HUES48 (cell line): Measurements from ENCODE around the gene TNFSF4.

Experiments
- H3K27ac ChIP-seq: one replicate; pipeline ENCODE4 v1.7.0; 2013; ENCODE audit warnings: low read depth, low read length, inconsistent platforms
- H3K27me3 ChIP-seq: 2 replicates; pipeline ENCODE4 v1.6.1; 2013; ENCODE audit warnings: mild to moderate bottlenecking, low read length; ENCODE audit not compliant: control insufficient read depth, insufficient read depth
- H3K36me3 ChIP-seq: 2 replicates; pipeline ENCODE4 v1.6.1; 2013; ENCODE audit warnings: low read length; ENCODE audit not compliant: control insufficient read depth, insufficient read depth
- H3K4me1 ChIP-seq: 2 replicates; pipeline ENCODE4 v1.6.1; 2013; ENCODE audit warnings: mild to moderate bottlenecking, low read length; ENCODE audit not compliant: control insufficient read depth, insufficient read depth
- H3K4me3 ChIP-seq: 2 replicates; pipeline ENCODE4 v1.5.1; 2013; ENCODE audit warnings: mild to moderate bottlenecking, low read depth, low read length
- H3K9ac ChIP-seq: 2 replicates; pipeline ENCODE4 v1.6.1; 2013; ENCODE audit warnings: mild to moderate bottlenecking, low read depth, low read length, moderate library complexity
- H3K9me3 ChIP-seq: 2 replicates; pipeline ENCODE4 v1.6.1; 2013; ENCODE audit warnings: low read length; ENCODE audit not compliant: control insufficient read depth, insufficient read depth

TNFSF4 gene, protein sequence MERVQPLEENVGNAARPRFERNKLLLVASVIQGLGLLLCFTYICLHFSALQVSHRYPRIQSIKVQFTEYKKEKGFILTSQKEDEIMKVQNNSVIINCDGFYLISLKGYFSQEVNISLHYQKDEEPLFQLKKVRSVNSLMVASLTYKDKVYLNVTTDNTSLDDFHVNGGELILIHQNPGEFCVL

DNA sequence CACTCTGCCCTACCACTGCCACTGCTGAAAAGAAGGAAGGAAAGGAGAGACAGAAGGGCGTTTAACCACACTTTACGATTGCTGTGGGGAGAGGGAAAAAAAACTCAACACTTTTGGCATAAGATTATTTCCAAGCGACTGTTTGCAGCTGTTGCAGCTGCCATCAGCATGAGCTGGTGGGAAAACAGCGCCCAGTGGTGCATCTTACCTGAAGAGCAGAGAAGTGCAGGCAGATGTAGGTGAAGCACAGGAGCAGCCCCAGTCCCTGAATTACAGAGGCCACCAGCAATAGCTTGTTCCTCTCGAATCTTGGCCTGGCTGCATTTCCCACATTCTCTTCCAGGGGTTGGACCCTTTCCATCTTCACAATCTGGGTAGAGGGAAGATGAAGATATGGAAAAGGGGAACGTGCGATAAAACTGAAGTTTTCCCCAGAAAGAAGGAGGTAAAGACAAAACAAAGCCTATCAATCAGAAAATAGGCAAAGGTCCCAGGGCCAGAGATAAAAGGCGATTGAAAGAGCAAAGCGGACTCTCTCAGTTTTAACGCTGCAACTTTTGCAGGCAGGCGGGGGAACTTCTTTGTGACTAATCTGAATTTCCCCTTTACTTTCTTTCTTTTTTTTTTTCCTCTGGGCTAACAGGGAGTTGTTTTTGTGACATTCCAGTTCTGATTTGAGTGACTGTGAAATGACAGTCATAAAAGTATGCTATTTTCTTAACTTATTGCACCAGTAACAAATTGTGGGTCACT is at the start of gene TNFSF4:
Gene TNFSF4 (minus strand): TSS at position 516 of the 753 bp plus-strand sequence. CDS start 155 bp downstream, at position 361.
- H3K27me3 ChIP-seq = peaks cover 55% of the 10 kb centered on the region
- no peak within 1 kb of the TSS for H3K27ac ChIP-seq
- no peak within 1 kb of the TSS for H3K9ac ChIP-seq
- no peak within 1 kb of the TSS for H3K4me3 ChIP-seq
- H3K9me3 ChIP-seq = no peaks in the 10 kb centered on the region
- H3K4me1 ChIP-seq = peaks cover 22% of the 10 kb centered on the region
- no peaks in the 10 kb centered on the region for H3K36me3 ChIP-seq

DNA sequence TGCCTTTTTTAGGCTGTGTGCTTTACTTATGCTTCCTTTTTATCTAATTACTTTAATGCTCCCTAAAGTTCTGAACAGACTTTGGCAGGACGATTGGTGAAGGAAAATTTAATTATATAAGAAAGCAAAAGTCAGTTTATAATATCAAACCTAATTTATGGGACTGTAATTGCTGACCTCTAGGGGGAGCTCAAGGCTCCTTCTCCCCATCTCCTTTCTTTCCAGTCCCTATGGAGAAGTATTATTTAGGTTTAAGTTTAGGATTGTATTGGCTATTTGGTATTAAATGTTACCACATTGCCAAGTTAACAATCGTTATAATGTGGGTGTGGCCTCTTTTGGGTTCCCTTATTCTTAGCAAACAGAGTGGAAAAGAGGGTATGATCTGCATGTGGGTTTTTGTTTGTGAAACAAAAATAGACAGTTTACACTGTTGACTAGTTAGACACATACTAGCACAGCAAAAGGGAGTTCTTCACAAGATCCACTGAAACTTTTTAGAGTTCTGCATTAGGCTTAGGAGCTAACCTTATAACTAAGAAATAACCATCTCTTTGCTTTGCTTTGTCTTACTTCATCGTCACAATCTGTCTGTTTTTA is 48.2 kb upstream of the TNFSF4 start:
- H3K27me3 ChIP-seq = no peaks in the 10 kb centered on the region
- no peaks in the 10 kb centered on the region for H3K36me3 ChIP-seq
- no peak overlapping the region for H3K4me3 ChIP-seq
- no peak overlapping the region for H3K9ac ChIP-seq
- H3K9me3 ChIP-seq = no peaks in the 10 kb centered on the region
- H3K27ac ChIP-seq = no peak overlapping the region
- no peaks in the 10 kb centered on the region for H3K4me1 ChIP-seq

DNA sequence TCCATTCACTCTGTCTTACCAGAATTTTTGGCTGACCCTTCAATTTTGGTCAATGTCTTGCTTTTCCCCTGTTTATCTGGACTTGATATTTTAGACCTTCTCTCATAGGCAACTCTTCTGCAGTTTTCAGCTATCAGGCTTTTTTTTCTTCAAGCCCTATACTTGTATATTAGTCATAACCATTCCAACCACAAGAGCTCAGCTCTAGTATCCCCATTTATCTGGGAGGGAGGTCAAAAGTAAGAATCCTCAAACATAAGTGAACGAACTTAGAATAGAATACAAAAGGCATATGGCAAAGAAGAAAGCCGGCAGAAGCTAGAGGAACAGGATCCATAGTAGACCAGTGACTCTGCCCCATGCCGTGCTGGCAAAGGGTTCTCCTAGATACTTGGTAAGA is 45.9 kb upstream of the TNFSF4 start:
- Histone ChIP-seq H3K27me3 (no peaks in the 10 kb centered on the region), H3K9me3 (no peaks in the 10 kb centered on the region), H3K4me1 (no peaks in the 10 kb centered on the region), H3K27ac (no peak overlapping the region), H3K4me3 (no peak overlapping the region), H3K36me3 (no peaks in the 10 kb centered on the region), H3K9ac (no peak overlapping the region)

DNA sequence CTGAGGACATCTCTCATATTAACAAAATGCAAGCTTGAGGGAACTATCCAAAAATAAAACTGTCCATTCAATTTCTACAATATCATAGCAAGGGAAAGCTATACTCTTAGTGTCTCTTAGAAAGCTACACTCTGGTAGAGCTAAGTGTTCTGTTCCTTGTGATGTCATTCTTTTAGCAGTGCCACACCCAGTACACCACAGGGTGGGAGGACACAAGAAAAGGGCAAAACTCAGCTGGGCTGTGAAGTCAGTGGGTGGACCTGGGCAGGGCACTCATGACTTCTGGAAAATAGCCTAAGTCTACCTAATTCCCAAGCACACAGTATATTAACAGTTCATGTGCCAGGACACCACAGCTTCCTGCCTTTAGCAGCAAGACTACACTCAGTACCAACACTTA is 42.2 kb upstream of the TNFSF4 start:
- Histone ChIP-seq H3K9ac (no peak overlapping the region), H3K27ac (no peak overlapping the region), H3K4me1 (no peaks in the 10 kb centered on the region), H3K9me3 (no peaks in the 10 kb centered on the region), H3K4me3 (no peak overlapping the region), H3K27me3 (no peaks in the 10 kb centered on the region), H3K36me3 (no peaks in the 10 kb centered on the region)

DNA sequence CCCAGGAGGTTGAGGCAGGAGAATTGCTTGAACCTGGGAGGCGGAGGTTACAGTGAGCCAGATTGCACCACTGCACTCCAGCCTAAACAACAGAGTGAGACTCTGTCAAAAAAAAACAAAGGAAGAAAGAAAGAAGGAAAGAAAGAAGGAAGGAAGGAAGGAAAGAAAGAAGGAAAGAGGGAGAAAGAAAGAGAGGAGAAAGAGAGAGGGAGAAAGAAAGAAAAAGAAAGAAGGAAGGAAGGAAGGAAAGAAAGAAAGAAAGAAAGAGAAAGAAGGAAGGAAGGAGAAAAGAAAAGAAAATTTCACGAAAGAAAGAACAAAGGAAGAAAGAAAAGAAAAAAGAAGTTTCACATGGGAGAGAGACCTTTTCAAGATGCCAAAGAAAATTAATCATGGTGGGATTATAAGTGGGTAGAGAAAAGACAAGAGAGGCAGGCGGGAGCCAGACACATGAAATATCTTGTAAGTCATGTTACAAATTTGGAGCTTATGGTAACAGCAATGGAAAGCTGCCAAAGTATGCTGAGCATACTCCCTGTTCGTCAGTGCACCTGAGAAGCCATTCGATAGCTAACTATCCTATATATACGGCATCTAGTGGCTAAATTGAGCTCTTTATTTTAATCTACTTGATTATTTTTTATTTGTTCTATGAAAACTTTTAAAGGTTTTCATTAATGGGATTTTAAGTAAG is 41.3 kb upstream of the TNFSF4 start:
- no peaks in the 10 kb centered on the region for H3K4me1 ChIP-seq
- no peak overlapping the region for H3K4me3 ChIP-seq
- H3K27me3 ChIP-seq = no peaks in the 10 kb centered on the region
- no peak overlapping the region for H3K27ac ChIP-seq
- no peak overlapping the region for H3K9ac ChIP-seq
- H3K36me3 ChIP-seq = no peaks in the 10 kb centered on the region
- no peaks in the 10 kb centered on the region for H3K9me3 ChIP-seq

DNA sequence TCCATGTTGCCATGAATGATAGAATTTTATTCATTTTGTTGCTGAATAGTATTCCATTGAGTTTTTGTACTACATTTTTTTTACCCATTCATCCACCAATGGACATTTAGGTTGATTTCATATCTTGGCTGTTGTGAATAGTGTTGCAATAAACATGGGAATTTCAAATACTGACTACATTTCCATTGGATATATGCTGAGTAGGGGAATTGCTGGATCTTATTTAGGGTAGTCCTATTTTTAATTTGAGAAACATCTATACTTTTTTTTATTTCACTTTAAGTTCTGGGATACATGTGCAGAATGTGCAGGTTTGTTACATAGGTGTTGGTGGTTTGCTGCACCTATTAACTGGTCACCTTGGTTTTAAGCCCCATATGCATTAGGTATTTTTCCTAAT is 38.8 kb upstream of the TNFSF4 start:
- Histone ChIP-seq H3K27ac (no peak overlapping the region), H3K36me3 (no peaks in the 10 kb centered on the region), H3K9ac (no peak overlapping the region), H3K4me3 (no peak overlapping the region), H3K27me3 (no peaks in the 10 kb centered on the region), H3K4me1 (no peaks in the 10 kb centered on the region), H3K9me3 (no peaks in the 10 kb centered on the region)

DNA sequence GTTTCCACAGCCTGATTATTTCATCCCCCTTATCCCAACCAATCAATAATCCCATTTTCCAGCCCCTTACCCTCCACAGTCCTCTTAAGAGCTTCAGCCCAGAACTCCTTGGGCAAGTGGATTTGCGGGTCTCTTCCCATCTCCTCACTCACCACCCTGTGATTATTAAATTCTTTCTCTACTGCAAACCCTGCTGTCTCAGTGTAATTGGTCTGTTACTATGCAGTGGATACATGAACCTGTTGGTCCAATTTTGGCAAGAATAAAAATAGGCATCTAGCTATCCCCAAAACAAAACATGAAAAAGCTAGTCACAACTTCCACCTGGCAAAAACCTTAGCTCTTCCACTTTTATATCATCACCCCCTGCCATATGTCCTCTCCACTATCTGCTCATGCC is 36.2 kb upstream of the TNFSF4 start:
- Histone ChIP-seq H3K27ac (no peak overlapping the region), H3K4me3 (no peak overlapping the region), H3K36me3 (no peaks in the 10 kb centered on the region), H3K4me1 (no peaks in the 10 kb centered on the region), H3K9ac (no peak overlapping the region), H3K27me3 (no peaks in the 10 kb centered on the region), H3K9me3 (no peaks in the 10 kb centered on the region)

DNA sequence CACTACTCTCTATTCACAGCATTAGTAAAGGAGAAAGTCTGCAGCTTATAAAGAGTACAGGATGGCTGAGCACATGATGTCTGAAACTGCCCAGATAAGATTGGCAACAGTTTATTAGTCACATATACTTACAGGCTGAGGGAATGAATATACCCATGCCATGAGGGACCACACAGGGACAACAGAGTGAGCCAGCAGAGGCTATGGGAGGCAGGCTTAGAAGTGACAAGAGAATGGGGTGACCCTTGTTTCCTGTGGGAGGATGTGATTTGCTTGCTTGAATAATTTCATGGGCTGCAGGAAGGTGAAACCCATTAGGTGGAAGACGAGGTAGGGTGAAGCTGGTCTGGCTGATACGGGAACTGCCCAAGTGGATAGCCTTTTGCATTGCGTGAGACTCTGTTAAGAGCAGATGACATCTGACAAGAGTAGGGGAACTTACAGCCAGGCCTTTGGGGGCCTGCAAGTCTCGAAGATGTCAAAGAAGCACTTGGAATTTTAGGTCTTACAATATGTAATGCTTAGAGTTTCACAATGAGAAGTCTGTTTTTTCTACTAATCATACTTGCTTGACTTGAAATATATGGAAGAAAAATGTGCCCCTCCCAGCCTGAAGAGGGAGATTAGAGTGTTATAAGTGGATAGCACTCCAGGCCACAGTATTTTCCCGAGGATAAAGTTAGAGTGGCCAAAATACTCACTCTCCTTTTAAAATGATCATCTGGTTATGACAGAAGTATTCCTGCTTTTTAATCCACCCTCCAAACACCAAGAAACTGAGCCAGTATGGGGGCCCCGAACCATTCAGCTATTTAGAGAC is 34.6 kb upstream of the TNFSF4 start:
- Histone ChIP-seq H3K4me1 (no peaks in the 10 kb centered on the region), H3K4me3 (no peak overlapping the region), H3K36me3 (no peaks in the 10 kb centered on the region), H3K27ac (no peak overlapping the region), H3K9me3 (no peaks in the 10 kb centered on the region), H3K9ac (no peak overlapping the region), H3K27me3 (no peaks in the 10 kb centered on the region)

DNA sequence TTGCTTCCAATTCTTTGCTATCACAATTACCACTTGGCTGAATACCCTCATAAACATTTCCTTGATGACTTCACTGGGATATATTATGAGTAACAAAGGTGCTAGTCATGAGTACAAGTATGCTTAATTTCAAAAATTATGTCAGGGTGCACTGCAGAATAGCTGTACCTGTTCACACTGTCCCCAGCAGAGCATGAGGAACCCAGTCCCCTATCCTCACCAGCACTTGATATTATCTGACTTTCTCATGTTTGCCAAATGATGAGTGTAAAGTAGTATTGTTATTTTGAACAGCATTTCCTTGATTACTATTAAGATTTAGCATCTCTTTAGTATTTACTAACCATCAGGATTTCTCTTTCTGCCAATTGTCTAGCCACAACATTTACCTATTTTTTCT is 33.5 kb upstream of the TNFSF4 start:
- Histone ChIP-seq H3K4me3 (no peak overlapping the region), H3K27me3 (no peaks in the 10 kb centered on the region), H3K9me3 (no peaks in the 10 kb centered on the region), H3K4me1 (no peaks in the 10 kb centered on the region), H3K36me3 (no peaks in the 10 kb centered on the region), H3K9ac (no peak overlapping the region), H3K27ac (no peak overlapping the region)

DNA sequence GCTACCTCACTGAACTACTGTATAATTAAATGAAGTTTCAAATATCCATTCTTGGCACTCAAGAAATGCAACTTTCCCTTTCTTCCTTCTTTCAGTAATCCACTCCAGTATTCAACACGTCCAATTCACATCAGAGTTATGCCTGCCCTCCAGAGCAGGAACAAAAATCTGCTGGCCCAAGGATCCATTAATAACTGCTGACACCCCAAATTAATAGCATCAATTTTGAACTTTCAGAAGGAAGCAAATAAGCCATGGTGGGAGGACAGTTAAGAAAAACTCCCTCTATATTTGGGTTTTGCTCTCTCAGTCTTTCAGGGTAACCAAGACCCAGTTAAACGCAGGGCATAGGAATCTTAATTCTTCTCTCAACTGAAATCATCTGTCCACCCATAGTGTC is 31.9 kb upstream of the TNFSF4 start:
- no peak overlapping the region for H3K9ac ChIP-seq
- H3K27ac ChIP-seq = no peak overlapping the region

More for the DNA sequence above, 31.9 kb upstream of the TNFSF4 start:
- no peak overlapping the region for H3K4me3 ChIP-seq
- H3K9me3 ChIP-seq = no peaks in the 10 kb centered on the region
- H3K27me3 ChIP-seq = no peaks in the 10 kb centered on the region
- H3K36me3 ChIP-seq = no peaks in the 10 kb centered on the region
- H3K4me1 ChIP-seq = no peaks in the 10 kb centered on the region
